ENCODE data around the gene PTGER2.

The PTGER2 gene

GRCh38 chr14:52352061-52352491 is 38.0 kb downstream of the PTGER2 start:
- TF ChIP-seq ZBTB7A (IDR thresholded peaks at IDR 0.05; ENCODE audit: low read depth) (no peak), FOXM1 (IDR thresholded peaks at IDR 0.05; ENCODE audit: borderline replicate concordance, low read depth) (no peak), YY1 (IDR thresholded peaks at IDR 0.05; ENCODE audit: low read depth) (no peak), RAD21 (IDR thresholded peaks at IDR 0.05; ENCODE audit: low read depth) (no peak), CEBPB (IDR thresholded peaks at IDR 0.05) (no peak), CREB1 (IDR thresholded peaks at IDR 0.05; ENCODE audit: low read depth) (no peak), TEAD4 (IDR thresholded peaks at IDR 0.05) (no peak), TCF12 (IDR thresholded peaks at IDR 0.05; ENCODE audit: low read depth) (no peak), EP300 (IDR thresholded peaks at IDR 0.05; ENCODE audit: borderline replicate concordance) (no peak), TAF1 (IDR thresholded peaks at IDR 0.05; ENCODE audit: low read depth) (no peak), NFIC (IDR thresholded peaks at IDR 0.05) (no peak), REST (IDR thresholded peaks at IDR 0.05; ENCODE audit: low read depth) (no peak), EGR1 (IDR thresholded peaks at IDR 0.05) (no peak)
- TF ChIP-seq, protein P1, sequence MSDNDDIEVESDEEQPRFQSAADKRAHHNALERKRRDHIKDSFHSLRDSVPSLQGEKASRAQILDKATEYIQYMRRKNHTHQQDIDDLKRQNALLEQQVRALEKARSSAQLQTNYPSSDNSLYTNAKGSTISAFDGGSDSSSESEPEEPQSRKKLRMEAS (IDR thresholded peaks at IDR 0.05), result no peak
- TF ChIP-seq, protein P2, sequence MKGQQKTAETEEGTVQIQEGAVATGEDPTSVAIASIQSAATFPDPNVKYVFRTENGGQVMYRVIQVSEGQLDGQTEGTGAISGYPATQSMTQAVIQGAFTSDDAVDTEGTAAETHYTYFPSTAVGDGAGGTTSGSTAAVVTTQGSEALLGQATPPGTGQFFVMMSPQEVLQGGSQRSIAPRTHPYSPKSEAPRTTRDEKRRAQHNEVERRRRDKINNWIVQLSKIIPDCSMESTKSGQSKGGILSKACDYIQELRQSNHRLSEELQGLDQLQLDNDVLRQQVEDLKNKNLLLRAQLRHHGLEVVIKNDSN (IDR thresholded peaks at IDR 0.05), result no peak

GRCh38 chr14:52352569-52352968 is 38.5 kb downstream of the PTGER2 start:
- TF ChIP-seq TAF1 (IDR thresholded peaks at IDR 0.05; ENCODE audit: low read depth) (no peak), ZBTB7A (IDR thresholded peaks at IDR 0.05; ENCODE audit: low read depth) (no peak), NFIC (IDR thresholded peaks at IDR 0.05) (no peak)

GRCh38 chr14:52354242-52354641 is 40.1 kb downstream of the PTGER2 start:
- TF ChIP-seq NFIC (IDR thresholded peaks at IDR 0.05), result no peak
- TF ChIP-seq, protein P1 (IDR thresholded peaks at IDR 0.05), result no peak
- no peak for TF ChIP-seq TEAD4 (IDR thresholded peaks at IDR 0.05)
- no peak for TF ChIP-seq FOXM1 (IDR thresholded peaks at IDR 0.05; ENCODE audit: borderline replicate concordance, low read depth)
- no peak for TF ChIP-seq CEBPB (IDR thresholded peaks at IDR 0.05)
- no peak for TF ChIP-seq CREB1 (IDR thresholded peaks at IDR 0.05; ENCODE audit: low read depth)
- no peak for TF ChIP-seq EP300 (IDR thresholded peaks at IDR 0.05; ENCODE audit: borderline replicate concordance)
- TF ChIP-seq ZBTB7A (IDR thresholded peaks at IDR 0.05; ENCODE audit: low read depth), result no peak
- TF ChIP-seq, protein P2 (IDR thresholded peaks at IDR 0.05), result no peak
- TF ChIP-seq TAF1 (IDR thresholded peaks at IDR 0.05; ENCODE audit: low read depth), result no peak
- TF ChIP-seq EGR1 (IDR thresholded peaks at IDR 0.05), result no peak
- no peak for TF ChIP-seq REST (IDR thresholded peaks at IDR 0.05; ENCODE audit: low read depth)
- no peak for TF ChIP-seq YY1 (IDR thresholded peaks at IDR 0.05; ENCODE audit: low read depth)
- TF ChIP-seq TCF12 (IDR thresholded peaks at IDR 0.05; ENCODE audit: low read depth), result no peak
- no peak for TF ChIP-seq RAD21 (IDR thresholded peaks at IDR 0.05; ENCODE audit: low read depth)

GRCh38 chr14:52355016-52355431 is 40.9 kb downstream of the PTGER2 start:
- TF ChIP-seq RAD21 (IDR thresholded peaks at IDR 0.05; ENCODE audit: low read depth) (no peak), TAF1 (IDR thresholded peaks at IDR 0.05; ENCODE audit: low read depth) (no peak), FOXM1 (IDR thresholded peaks at IDR 0.05; ENCODE audit: borderline replicate concordance, low read depth) (no peak), CREB1 (IDR thresholded peaks at IDR 0.05; ENCODE audit: low read depth) (no peak), CEBPB (IDR thresholded peaks at IDR 0.05) (no peak), YY1 (IDR thresholded peaks at IDR 0.05; ENCODE audit: low read depth) (no peak), NFIC (IDR thresholded peaks at IDR 0.05) (no peak), ZBTB7A (IDR thresholded peaks at IDR 0.05; ENCODE audit: low read depth) (no peak), TCF12 (IDR thresholded peaks at IDR 0.05; ENCODE audit: low read depth) (no peak)
- TF ChIP-seq, protein P2 (IDR thresholded peaks at IDR 0.05), result no peak
- TF ChIP-seq, protein P1 (IDR thresholded peaks at IDR 0.05), result no peak

- TF ChIP-seq EGR1 (IDR thresholded peaks at IDR 0.05) (no peak), TCF12 (IDR thresholded peaks at IDR 0.05; ENCODE audit: low read depth) (no peak), CEBPB (IDR thresholded peaks at IDR 0.05) (no peak), REST (IDR thresholded peaks at IDR 0.05; ENCODE audit: low read depth) (no peak), YY1 (IDR thresholded peaks at IDR 0.05; ENCODE audit: low read depth) (no peak), EP300 (IDR thresholded peaks at IDR 0.05; ENCODE audit: borderline replicate concordance) (no peak), FOXM1 (IDR thresholded peaks at IDR 0.05; ENCODE audit: borderline replicate concordance, low read depth) (no peak), CREB1 (IDR thresholded peaks at IDR 0.05; ENCODE audit: low read depth) (no peak), NFIC (IDR thresholded peaks at IDR 0.05) (no peak), TAF1 (IDR thresholded peaks at IDR 0.05; ENCODE audit: low read depth) (no peak), TEAD4 (IDR thresholded peaks at IDR 0.05) (no peak), ZBTB7A (IDR thresholded peaks at IDR 0.05; ENCODE audit: low read depth) (no peak), RAD21 (IDR thresholded peaks at IDR 0.05; ENCODE audit: low read depth) (no peak)
- TF ChIP-seq, protein P1 (IDR thresholded peaks at IDR 0.05), result no peak
- TF ChIP-seq, protein P2 (IDR thresholded peaks at IDR 0.05), result no peak
Observed at GRCh38 chr14:52355526-52355925, 41.4 kb downstream of the PTGER2 start.

Measured in Ishikawa (cell line).